ENCODE data around the gene EIF4G3.

DNA sequence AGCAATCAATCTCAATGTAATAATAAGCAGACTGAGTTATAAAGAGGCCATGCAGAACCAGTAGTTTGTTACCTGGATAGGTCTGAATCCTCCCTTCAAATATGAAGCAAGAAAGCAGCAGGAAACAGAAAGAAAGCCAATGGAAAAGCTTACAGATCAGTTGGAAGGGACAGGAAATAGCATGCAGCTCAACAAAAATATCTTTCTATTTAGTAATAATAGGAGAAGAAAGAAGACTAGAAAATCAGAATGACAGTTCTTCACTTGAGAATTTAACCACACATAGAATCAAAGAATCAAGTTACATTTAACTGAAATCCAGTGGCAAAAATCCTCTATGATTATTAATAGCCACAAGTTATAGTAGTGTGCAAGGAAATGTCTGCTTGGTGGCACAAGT lies 194.4 kb downstream of the EIF4G3 start:
- TF ChIP-seq, protein P1, sequence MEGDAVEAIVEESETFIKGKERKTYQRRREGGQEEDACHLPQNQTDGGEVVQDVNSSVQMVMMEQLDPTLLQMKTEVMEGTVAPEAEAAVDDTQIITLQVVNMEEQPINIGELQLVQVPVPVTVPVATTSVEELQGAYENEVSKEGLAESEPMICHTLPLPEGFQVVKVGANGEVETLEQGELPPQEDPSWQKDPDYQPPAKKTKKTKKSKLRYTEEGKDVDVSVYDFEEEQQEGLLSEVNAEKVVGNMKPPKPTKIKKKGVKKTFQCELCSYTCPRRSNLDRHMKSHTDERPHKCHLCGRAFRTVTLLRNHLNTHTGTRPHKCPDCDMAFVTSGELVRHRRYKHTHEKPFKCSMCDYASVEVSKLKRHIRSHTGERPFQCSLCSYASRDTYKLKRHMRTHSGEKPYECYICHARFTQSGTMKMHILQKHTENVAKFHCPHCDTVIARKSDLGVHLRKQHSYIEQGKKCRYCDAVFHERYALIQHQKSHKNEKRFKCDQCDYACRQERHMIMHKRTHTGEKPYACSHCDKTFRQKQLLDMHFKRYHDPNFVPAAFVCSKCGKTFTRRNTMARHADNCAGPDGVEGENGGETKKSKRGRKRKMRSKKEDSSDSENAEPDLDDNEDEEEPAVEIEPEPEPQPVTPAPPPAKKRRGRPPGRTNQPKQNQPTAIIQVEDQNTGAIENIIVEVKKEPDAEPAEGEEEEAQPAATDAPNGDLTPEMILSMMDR (conservative IDR thresholded peaks at IDR 0.05; ENCODE audit: low read depth, low read length), result no peak
- TF ChIP-seq EZH2 (IDR thresholded peaks at IDR 0.05; ENCODE audit: borderline replicate concordance, low read depth, low read length, poor library complexity, severe bottlenecking), result no peak

Measured in A673 (cell line).